ENCODE results near the gene ORAI3. TPM values are rescaled to one million over a fixed set of nuclear protein-coding genes. Genes with fewer than 3 reads are reported as not detected.
A peak's percentile ranks its signal among the peaks of the same experiment; 100 is the strongest.

ORAI3 gene
- total RNA-seq, 4 donors from 2014 or later: 50.7 to 58.4 (median 52.9) TPM

DNA sequence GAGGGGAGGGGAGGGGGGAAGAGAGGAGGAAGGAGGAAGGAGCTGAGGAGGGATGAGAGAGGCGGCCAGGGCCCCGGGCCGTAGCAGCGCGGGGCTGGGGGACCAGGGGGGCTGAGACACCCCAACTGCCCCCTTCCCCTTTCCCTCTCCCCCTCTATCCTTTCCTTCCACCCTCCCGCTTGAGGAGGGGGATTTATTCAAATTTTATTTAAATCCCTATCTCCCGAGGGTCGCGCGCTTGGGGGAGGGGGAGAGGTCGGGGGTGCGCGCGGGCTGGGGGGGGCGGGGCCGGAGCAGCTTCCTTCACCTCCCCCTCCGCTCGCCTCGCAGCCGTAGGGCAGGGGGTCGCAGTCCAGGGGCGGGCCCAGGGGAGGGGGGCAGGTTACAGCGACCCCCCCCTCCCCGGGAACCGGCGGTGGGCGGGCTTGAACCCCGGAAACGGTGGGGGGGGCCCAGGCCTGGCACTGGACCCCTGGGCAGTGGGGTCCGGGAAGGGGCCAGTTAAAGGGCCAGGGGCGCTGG, 25.3 kb upstream of the ORAI3 start, which contains the start of gene FBXL19:
TSS of gene FBXL19 (plus strand) at position 19 of the 522 bp plus-strand sequence. CDS start 2,183 bp downstream, outside the sequence.
- peak in 1 of 2 donors; percentile 36 for DNase-seq (ENCODE audit: low spot score in 2 of 2)
- H3K4me1 ChIP-seq: peaks cover 0 to 35% (median 4%) of the 10 kb centered on the region in 4 donors
- peak within 1 kb of the TSS; percentile 56 to 93 (median 81) for H3K4me3 ChIP-seq
- no peak for TF ChIP-seq EP300 (IDR thresholded peaks at IDR 0.05)
- no peak for TF ChIP-seq POLR2A (IDR thresholded peaks at IDR 0.05)
- TF ChIP-seq, protein P1, sequence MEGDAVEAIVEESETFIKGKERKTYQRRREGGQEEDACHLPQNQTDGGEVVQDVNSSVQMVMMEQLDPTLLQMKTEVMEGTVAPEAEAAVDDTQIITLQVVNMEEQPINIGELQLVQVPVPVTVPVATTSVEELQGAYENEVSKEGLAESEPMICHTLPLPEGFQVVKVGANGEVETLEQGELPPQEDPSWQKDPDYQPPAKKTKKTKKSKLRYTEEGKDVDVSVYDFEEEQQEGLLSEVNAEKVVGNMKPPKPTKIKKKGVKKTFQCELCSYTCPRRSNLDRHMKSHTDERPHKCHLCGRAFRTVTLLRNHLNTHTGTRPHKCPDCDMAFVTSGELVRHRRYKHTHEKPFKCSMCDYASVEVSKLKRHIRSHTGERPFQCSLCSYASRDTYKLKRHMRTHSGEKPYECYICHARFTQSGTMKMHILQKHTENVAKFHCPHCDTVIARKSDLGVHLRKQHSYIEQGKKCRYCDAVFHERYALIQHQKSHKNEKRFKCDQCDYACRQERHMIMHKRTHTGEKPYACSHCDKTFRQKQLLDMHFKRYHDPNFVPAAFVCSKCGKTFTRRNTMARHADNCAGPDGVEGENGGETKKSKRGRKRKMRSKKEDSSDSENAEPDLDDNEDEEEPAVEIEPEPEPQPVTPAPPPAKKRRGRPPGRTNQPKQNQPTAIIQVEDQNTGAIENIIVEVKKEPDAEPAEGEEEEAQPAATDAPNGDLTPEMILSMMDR (IDR thresholded peaks at IDR 0.05): no peak
- WGBS, 2 donors: 1 to 2% methylated on average over 22 to 26 of the region's 31 CpGs
- H3K27ac ChIP-seq: peak within 1 kb of the TSS; percentile 90 to 98 (median 98)
- peaks cover 0 to 35% (median 0%) of the 10 kb centered on the region in 3 donors for H3K36me3 ChIP-seq
- no peaks in the 10 kb centered on the region for H3K9me3 ChIP-seq
- no peaks in the 10 kb centered on the region for H3K27me3 ChIP-seq

GRCh38 chr16:30924076-30924912, 24.6 kb upstream of the ORAI3 start:
- TF ChIP-seq, protein P1 (IDR thresholded peaks at IDR 0.05): no peak
- TF ChIP-seq POLR2A (IDR thresholded peaks at IDR 0.05) (no peak), EP300 (IDR thresholded peaks at IDR 0.05) (no peak)
- H3K27me3 ChIP-seq: no peaks in the 10 kb centered on the region
- no peaks in the 10 kb centered on the region for H3K9me3 ChIP-seq
- DNase-seq (ENCODE audit: low spot score in 2 of 2): no peak
- H3K4me1 ChIP-seq: peaks cover 0 to 35% (median 4%) of the 10 kb centered on the region in 4 donors
- 4% methylated on average over 12 to 35 of the region's 53 CpGs for WGBS, 2 donors
- H3K36me3 ChIP-seq: peaks cover 0 to 41% (median 0%) of the 10 kb centered on the region in 3 donors
- H3K27ac ChIP-seq: peak overlapping the region; percentile 80 to 98 (median 94)
- H3K4me3 ChIP-seq: peak overlapping the region; percentile 56 to 93 (median 81)

GRCh38 chr16:30924913-30925631, 23.8 kb upstream of the ORAI3 start:
- H3K27ac ChIP-seq: peak overlapping the region in 3 of 4 donors; percentile 89 to 98 (median 98)
- TF ChIP-seq POLR2A (IDR thresholded peaks at IDR 0.05): no peak
- TF ChIP-seq EP300 (IDR thresholded peaks at IDR 0.05): no peak
- TF ChIP-seq, protein P1 (IDR thresholded peaks at IDR 0.05): no peak
- no peak for DNase-seq (ENCODE audit: low spot score in 2 of 2)
- no peaks in the 10 kb centered on the region for H3K27me3 ChIP-seq
- WGBS, 2 donors: 66% methylated on average over 11 of the region's 11 CpGs
- peaks cover 0 to 35% (median 4%) of the 10 kb centered on the region in 4 donors for H3K4me1 ChIP-seq
- no peak overlapping the region for H3K4me3 ChIP-seq
- peaks cover 0 to 48% (median 0%) of the 10 kb centered on the region in 3 donors for H3K36me3 ChIP-seq
- no peaks in the 10 kb centered on the region for H3K9me3 ChIP-seq

- Histone ChIP-seq H3K27ac (peak overlapping the region in 1 of 4 donors; percentile 98), H3K36me3 (peaks cover 0 to 53% (median 0%) of the 10 kb centered on the region in 3 donors), H3K4me3 (no peak overlapping the region), H3K9me3 (no peaks in the 10 kb centered on the region), H3K27me3 (no peaks in the 10 kb centered on the region), H3K4me1 (peaks cover 0 to 35% (median 4%) of the 10 kb centered on the region in 4 donors)
- TF ChIP-seq EP300 (IDR thresholded peaks at IDR 0.05): no peak
- no peak for DNase-seq (ENCODE audit: low spot score in 2 of 2)
- WGBS, 2 donors: 78 to 92% methylated on average over 2 to 13 of the region's 26 CpGs
Measured at GRCh38 chr16:30925632-30925987, 23.3 kb upstream of the ORAI3 start.

DNA sequence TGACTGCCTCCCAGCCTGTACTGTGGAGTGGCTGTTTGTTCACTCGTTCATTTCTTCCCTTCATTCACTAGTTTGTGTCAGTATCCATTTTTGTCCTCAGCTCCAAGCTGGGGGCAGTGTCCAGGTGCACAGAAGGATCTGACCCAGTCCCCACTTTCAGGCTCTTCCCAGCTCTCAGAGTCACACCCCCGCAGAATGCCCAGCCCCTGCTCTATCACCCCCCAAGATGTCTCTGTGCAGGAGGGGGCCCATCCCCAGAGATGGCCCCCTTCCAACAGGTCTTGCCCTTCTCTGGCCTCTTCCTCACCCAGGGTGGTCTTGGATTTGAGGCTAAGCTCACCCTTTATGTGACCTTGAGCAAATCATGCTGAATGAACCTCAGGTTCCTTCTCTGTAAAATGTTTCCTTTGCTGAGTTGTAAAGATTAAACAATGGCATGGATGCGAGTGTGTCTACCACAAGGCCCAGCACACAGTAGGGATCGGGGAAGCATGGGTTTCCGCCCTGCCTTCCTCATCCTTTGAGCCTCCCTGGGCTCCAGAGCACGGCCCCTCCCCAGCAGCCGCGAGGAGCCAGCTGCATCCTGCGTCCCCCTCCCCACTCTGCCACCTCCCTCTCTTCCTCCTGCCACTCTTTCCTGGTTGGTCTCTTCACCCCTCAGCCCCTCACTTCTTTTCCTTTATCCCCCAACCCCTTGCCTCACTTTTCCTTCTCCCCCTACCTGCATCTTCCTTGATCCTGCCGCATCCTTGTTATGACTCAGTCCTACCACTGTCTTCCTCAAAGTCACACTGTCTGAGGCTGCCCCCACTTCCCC, 22.7 kb upstream of the ORAI3 start:
- DNase-seq (ENCODE audit: low spot score in 2 of 2): no peak
- TF ChIP-seq EP300 (IDR thresholded peaks at IDR 0.05) (no peak), POLR2A (IDR thresholded peaks at IDR 0.05) (no peak)
- TF ChIP-seq, protein P1 (IDR thresholded peaks at IDR 0.05): no peak
- WGBS, 2 donors: 54 to 61% methylated on average over 10 of the region's 10 CpGs
- no peaks in the 10 kb centered on the region for H3K27me3 ChIP-seq
- H3K9me3 ChIP-seq: no peaks in the 10 kb centered on the region
- H3K4me3 ChIP-seq: no peak overlapping the region
- peaks cover 0 to 59% (median 0%) of the 10 kb centered on the region in 3 donors for H3K36me3 ChIP-seq
- H3K27ac ChIP-seq: no peak overlapping the region
- peaks cover 0 to 35% (median 4%) of the 10 kb centered on the region in 4 donors for H3K4me1 ChIP-seq
